AML-193 (cell line): ENCODE results near the gene SAG.
"Not testable (repeated sequence)": the region's sequence is repeated elsewhere in the genome, so short reads cannot be mapped to it uniquely, and the experiment has no call there.

Experiments used
- DNase-seq, 2 experiments: peaks; one replicate each; lab custom pipeline; 2025; lab: John Stamatoyannopoulos, UW

Gene SAG

GRCh38 chr2:233356546-233357308 is 49.1 kb downstream of the SAG start:
- peak; percentile 29 to 34 for DNase-seq

GRCh38 chr2:233358335-233358734 is 50.7 kb downstream of the SAG start:
- DNase-seq: peak; percentile 54 to 58

- no peak for DNase-seq
These were observed 51.3 kb downstream of the SAG start for GRCh38 chr2:233358947-233359346.

GRCh38 chr2:233359823-233360222 is 52.2 kb downstream of the SAG start:
- DNase-seq: no peak

GRCh38 chr2:233360771-233361176 is 53.2 kb downstream of the SAG start:
- DNase-seq: no peak

GRCh38 chr2:233361297-233361696 is 53.7 kb downstream of the SAG start:
- DNase-seq: no peak

- no peak for DNase-seq
These were observed 55.1 kb downstream of the SAG start for GRCh38 chr2:233362742-233363141.

GRCh38 chr2:233363744-233364235 is 56.2 kb downstream of the SAG start:
- DNase-seq: no peak

- DNase-seq: no peak
These were observed 58.4 kb downstream of the SAG start for GRCh38 chr2:233365861-233366520.

- DNase-seq: no peak
These were observed 60.0 kb downstream of the SAG start for GRCh38 chr2:233367586-233367985.

- DNase-seq: no peak
These were observed 61.1 kb downstream of the SAG start for GRCh38 chr2:233368756-233369155.

- DNase-seq: no peak
These were observed 61.8 kb downstream of the SAG start for GRCh38 chr2:233369462-233369861.

- no peak for DNase-seq
These were observed 62.5 kb downstream of the SAG start for GRCh38 chr2:233369897-233370685.

GRCh38 chr2:233371641-233372040 is 64.0 kb downstream of the SAG start:
- no peak for DNase-seq

GRCh38 chr2:233372855-233373254 is 65.2 kb downstream of the SAG start:
- DNase-seq: no peak

GRCh38 chr2:233373316-233373715 is 65.7 kb downstream of the SAG start:
- no peak for DNase-seq

GRCh38 chr2:233374776-233375175 is 67.2 kb downstream of the SAG start:
- not testable (repeated sequence) for DNase-seq

- DNase-seq: no peak
These were observed 68.1 kb downstream of the SAG start for GRCh38 chr2:233375490-233376314.

GRCh38 chr2:233379034-233379433 is 71.4 kb downstream of the SAG start:
- DNase-seq: no peak

- DNase-seq: no peak
These were observed 71.8 kb downstream of the SAG start for GRCh38 chr2:233379441-233379840.

GRCh38 chr2:233380132-233380895 is 72.7 kb downstream of the SAG start:
- no peak for DNase-seq
